Measurements from ENCODE around the gene SIL1.

- TF ChIP-seq EZH2phosphoT487 (IDR thresholded peaks at IDR 0.05; ENCODE audit: insufficient read depth, low read depth), result no peak
- no peak for TF ChIP-seq EZH2 (IDR thresholded peaks at IDR 0.05; ENCODE audit: insufficient read depth, poor library complexity, severe bottlenecking)
Measured at GRCh38 chr5:138949223-138949574, 249.0 kb downstream of the SIL1 start.
